ENCODE results near the gene NALF2.

DNA sequence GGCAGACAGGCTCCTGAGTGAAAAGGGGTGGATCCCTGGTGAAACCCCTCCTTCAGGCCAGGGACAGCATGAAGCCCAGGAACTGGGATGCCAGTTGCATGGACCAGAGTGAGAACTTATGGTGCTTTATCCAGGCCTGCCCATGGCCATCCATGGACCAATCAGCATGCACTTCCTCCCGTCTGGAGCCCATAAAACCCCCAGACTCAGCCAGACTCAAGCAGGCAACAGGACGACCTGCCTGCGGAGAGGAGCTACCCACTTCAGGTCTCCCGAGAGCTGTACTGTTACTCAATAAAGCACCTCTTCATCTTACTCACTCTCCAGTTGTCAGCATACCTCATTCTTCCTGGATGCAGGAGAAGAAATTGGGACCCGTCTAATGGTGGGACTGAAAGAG, 42.9 kb downstream of the NALF2 start:
- TF ChIP-seq JUNB (IDR thresholded peaks at IDR 0.05) (no peak), GATA3 (IDR thresholded peaks at IDR 0.05; ENCODE audit: borderline replicate concordance) (no peak), POLR2A (IDR thresholded peaks at IDR 0.05; ENCODE audit: low read length) (no peak)
- TF ChIP-seq, protein P1, sequence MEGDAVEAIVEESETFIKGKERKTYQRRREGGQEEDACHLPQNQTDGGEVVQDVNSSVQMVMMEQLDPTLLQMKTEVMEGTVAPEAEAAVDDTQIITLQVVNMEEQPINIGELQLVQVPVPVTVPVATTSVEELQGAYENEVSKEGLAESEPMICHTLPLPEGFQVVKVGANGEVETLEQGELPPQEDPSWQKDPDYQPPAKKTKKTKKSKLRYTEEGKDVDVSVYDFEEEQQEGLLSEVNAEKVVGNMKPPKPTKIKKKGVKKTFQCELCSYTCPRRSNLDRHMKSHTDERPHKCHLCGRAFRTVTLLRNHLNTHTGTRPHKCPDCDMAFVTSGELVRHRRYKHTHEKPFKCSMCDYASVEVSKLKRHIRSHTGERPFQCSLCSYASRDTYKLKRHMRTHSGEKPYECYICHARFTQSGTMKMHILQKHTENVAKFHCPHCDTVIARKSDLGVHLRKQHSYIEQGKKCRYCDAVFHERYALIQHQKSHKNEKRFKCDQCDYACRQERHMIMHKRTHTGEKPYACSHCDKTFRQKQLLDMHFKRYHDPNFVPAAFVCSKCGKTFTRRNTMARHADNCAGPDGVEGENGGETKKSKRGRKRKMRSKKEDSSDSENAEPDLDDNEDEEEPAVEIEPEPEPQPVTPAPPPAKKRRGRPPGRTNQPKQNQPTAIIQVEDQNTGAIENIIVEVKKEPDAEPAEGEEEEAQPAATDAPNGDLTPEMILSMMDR (IDR thresholded peaks at IDR 0.05): no peak

All from A549 (cell line).